Uterus (tissue), 4 donors: ENCODE results near the gene KMT2E. TPM values are rescaled to one million over a fixed set of nuclear protein-coding genes. Genes with fewer than 3 reads are reported as not detected.

Experiments used
- DNase-seq, 2 donors: peaks; one replicate each; pipeline ENCODE4 v3.0.0-alpha.2; 2019 to 2020
- H3K27ac ChIP-seq, 2 donors: fragments of 200-600 bp; sonication (generic); 1 replicate in 1 of 2; 2 replicates in 1 of 2; pipeline ENCODE4 v1.5.1; 2016 to 2018
- H3K27me3 ChIP-seq, 2 donors: fragments of 200-600 bp; sonication (generic); one replicate each; pipeline ENCODE4 v1.5.1; 2018 to 2019; ENCODE audit warnings: control low read depth in 1 of 2
- H3K36me3 ChIP-seq, 2 donors: fragments of 200-600 bp; sonication (generic); one replicate each; pipeline ENCODE4 v1.5.1; 2019; ENCODE audit warnings: control low read depth in 1 of 2
- H3K4me1 ChIP-seq, 2 donors: fragments of 200-600 bp; sonication (generic); one replicate each; pipeline ENCODE4 v1.5.1; 2018 to 2019; ENCODE audit warnings: control low read depth in 1 of 2
- H3K4me3 ChIP-seq, 2 donors: fragments of 200-600 bp; sonication (generic); 1 replicate in 1 of 2; 2 replicates in 1 of 2; pipeline ENCODE4 v1.5.1; 2018 to 2019; ENCODE audit warnings: mild to moderate bottlenecking in 1 of 2
- H3K9me3 ChIP-seq, 2 donors: fragments of 200-600 bp; sonication (generic); one replicate each; pipeline ENCODE4 v1.5.1; 2019; ENCODE audit warnings: control low read depth in 1 of 2
- POLR2A ChIP-seq, 2 donors: fragments of 450-650 bp; IDR thresholded peaks; one replicate each; pipeline ENCODE4 v1.6.1; 2016; ENCODE audit warnings: antibody characterized with exemption in 2 of 2, mild to moderate bottlenecking in 1 of 2, moderate library complexity in 1 of 2
- intact Hi-C: fragments of 100-400 bp; cut with DNase I; formaldehyde crosslinking; loops from one replicate; pipeline ENCODE4 v1.15.1; 2023; ENCODE audit warnings: low total_unique reads
- total RNA-seq, 4 donors: library from RNA; depleted of rRNA in 3 of 4; stranded (reverse); fragments of >200 nt in 3 of 4; gene quantifications; one replicate each; pipeline versions ENCODE4 v1.1.0 to v1.2.4, GENCODE V29; 2014 to 2023
- TF ChIP-seq, protein P1 (sequence below), 4 experiments: fragments of 200-600 bp in 2 of 4; fragments of 450-650 bp in 2 of 4; sonication (generic) in 2 of 4; IDR thresholded peaks; one replicate each; pipeline ENCODE4 v1.5.1; 2016 to 2019; ENCODE audit warnings: antibody characterized with exemption in 4 of 4, mild to moderate bottlenecking in 2 of 4, moderate library complexity in 1 of 4
- donor health status: DM: yes; HTN: yes; CAD: no.

Gene KMT2E
- total RNA-seq, 4 donors from 2014 or later: 61.5 to 208 (median 148) TPM

DNA sequence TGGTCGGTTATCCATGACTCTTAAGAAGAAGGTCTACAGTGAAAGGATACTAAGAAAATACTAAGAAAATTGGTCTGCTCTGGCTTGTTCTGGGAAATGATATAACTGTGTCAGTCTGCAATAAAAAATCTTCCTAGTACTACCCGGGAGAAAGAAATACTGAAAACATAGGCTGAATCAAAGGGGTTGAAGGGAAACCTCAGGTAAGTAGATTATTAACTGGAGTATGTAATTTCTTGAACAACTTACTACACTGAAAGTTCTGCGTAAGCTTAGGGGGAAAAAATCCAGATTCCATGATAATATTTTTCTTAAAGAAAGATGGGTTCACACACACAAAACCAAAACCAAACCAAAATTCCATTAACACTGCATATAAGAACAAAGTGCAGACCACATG lies 143.3 kb downstream of the KMT2E start:
- Histone ChIP-seq H3K27me3 (no peaks in the 10 kb centered on the region), H3K36me3 (no peaks in the 10 kb centered on the region), H3K9me3 (no peaks in the 10 kb centered on the region), H3K4me1 (no peaks in the 10 kb centered on the region), H3K4me3 (no peak overlapping the region), H3K27ac (no peak overlapping the region)
- intact Hi-C loops: no loop called here
- no peak for DNase-seq
- no peak for TF ChIP-seq POLR2A (IDR thresholded peaks at IDR 0.05)
- TF ChIP-seq, protein P1, sequence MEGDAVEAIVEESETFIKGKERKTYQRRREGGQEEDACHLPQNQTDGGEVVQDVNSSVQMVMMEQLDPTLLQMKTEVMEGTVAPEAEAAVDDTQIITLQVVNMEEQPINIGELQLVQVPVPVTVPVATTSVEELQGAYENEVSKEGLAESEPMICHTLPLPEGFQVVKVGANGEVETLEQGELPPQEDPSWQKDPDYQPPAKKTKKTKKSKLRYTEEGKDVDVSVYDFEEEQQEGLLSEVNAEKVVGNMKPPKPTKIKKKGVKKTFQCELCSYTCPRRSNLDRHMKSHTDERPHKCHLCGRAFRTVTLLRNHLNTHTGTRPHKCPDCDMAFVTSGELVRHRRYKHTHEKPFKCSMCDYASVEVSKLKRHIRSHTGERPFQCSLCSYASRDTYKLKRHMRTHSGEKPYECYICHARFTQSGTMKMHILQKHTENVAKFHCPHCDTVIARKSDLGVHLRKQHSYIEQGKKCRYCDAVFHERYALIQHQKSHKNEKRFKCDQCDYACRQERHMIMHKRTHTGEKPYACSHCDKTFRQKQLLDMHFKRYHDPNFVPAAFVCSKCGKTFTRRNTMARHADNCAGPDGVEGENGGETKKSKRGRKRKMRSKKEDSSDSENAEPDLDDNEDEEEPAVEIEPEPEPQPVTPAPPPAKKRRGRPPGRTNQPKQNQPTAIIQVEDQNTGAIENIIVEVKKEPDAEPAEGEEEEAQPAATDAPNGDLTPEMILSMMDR (IDR thresholded peaks at IDR 0.05): no peak

DNA sequence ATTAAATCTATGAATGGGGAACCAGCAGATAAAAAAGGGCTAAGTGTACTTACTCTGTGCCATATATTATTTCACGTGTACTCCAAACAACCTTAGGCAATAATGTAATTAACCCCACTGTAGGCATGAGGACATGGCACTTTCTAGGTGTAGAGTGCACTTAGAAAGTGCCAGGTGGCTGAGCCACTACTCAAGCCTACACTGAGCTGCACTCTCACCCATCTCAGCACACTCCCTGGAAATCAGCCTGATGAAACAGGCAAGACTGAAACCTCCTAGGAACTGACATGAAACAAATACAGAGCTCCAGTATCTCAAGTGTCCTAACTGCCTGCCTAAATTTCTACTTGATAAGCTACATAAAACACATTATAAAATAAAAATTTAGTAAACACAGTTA lies 147.4 kb downstream of the KMT2E start:
- H3K36me3 ChIP-seq: no peaks in the 10 kb centered on the region
- H3K4me3 ChIP-seq: no peak overlapping the region
- intact Hi-C loops: no loop called here
- DNase-seq: no peak
- no peaks in the 10 kb centered on the region for H3K9me3 ChIP-seq
- H3K27me3 ChIP-seq: no peaks in the 10 kb centered on the region
- H3K4me1 ChIP-seq: no peaks in the 10 kb centered on the region
- H3K27ac ChIP-seq: no peak overlapping the region
- TF ChIP-seq POLR2A (IDR thresholded peaks at IDR 0.05): no peak
- TF ChIP-seq, protein P1 (IDR thresholded peaks at IDR 0.05): no peak
